K562 (cell line): ENCODE data around the gene NDUFC2. TPM values are rescaled to one million over a fixed set of nuclear protein-coding genes. Genes with fewer than 3 reads are reported as not detected.

Source experiments
- BRCA1 ChIP-seq, 2 experiments: fragments of 450-650 bp in 1 of 2; sonication (generic) in 1 of 2; formaldehyde crosslinking in 1 of 2; IDR thresholded peaks; 2 replicates each; pipeline versions ENCODE4 v1.5.0 to v1.6.1; 2017 to 2020; ENCODE audit warnings: mild to moderate bottlenecking in 1 of 2, missing genetic modification reagents in 1 of 2
- GTF2F1 ChIP-seq: IDR thresholded peaks from 2 replicates; pipeline ENCODE4 v1.6.1; 2011; ENCODE audit warnings: low read depth, low read length, improper control_type of control experiment
- HOMEZ ChIP-seq: fragments of 250-450 bp; sonication (Bioruptor Pico); IDR thresholded peaks from 2 replicates; pipeline ENCODE4 v1.4.0; 2020; ENCODE audit warnings: mild to moderate bottlenecking, moderate library complexity
- NFYB ChIP-seq: IDR thresholded peaks from 2 replicates; pipeline ENCODE4 v1.6.1; 2011; ENCODE audit warnings: mild to moderate bottlenecking, moderate library complexity; ENCODE audit not compliant: insufficient read length; ENCODE audit errors: extremely low read depth
- POLR2G ChIP-seq: fragments of 200-400 bp; formaldehyde crosslinking; IDR thresholded peaks from 2 replicates; pipeline ENCODE4 v1.6.1; 2017; ENCODE audit warnings: low read depth, mild to moderate bottlenecking, antibody characterized with exemption, low read length, moderate library complexity
- PRPF4 ChIP-seq: fragments of 200-400 bp; formaldehyde crosslinking; IDR thresholded peaks from one replicate; pipeline ENCODE4 v1.6.1; 2017; ENCODE audit warnings: low read length, low read depth, mild to moderate bottlenecking; ENCODE audit not compliant: insufficient read depth, poor library complexity, severe bottlenecking
- RB1 ChIP-seq: fragments of 450-650 bp; IDR thresholded peaks from 2 replicates; pipeline ENCODE4 v1.6.1; 2017; ENCODE audit warnings: low read depth, mild to moderate bottlenecking
- SIN3A ChIP-seq, 2 experiments: fragments of 150-350 bp in 1 of 2; IDR thresholded peaks; 2 replicates each; pipeline ENCODE4 v1.6.1; 2011 to 2016; ENCODE audit warnings: borderline replicate concordance in 2 of 2, low read depth in 2 of 2, low read length in 2 of 2, mild to moderate bottlenecking in 2 of 2, moderate library complexity in 2 of 2; ENCODE audit not compliant: control insufficient read depth in 1 of 2
- SRSF3 ChIP-seq: fragments of 200-400 bp; formaldehyde crosslinking; IDR thresholded peaks from 2 replicates; pipeline ENCODE4 v1.6.1; 2016; ENCODE audit warnings: mild to moderate bottlenecking, low read length, moderate library complexity; ENCODE audit not compliant: insufficient read depth
- polyA plus RNA-seq, 8 experiments: library from polyadenylated mRNA; depleted of rRNA in 4 of 8; stranded (reverse) in 5 of 8; unstranded in 3 of 8; fragments of >200 nt; fragmentation: Nextera tagmentation in 2 of 8; fragmentation: Illumina TruSeq in 1 of 8; extraction: Ambion mirVana in 2 of 8; extraction: Trizol in 1 of 8; gene quantifications; 2 replicates each; pipeline versions ENCODE4 v1.2.1 to v1.2.3, GENCODE V29; 2011 to 2014; ENCODE audit warnings: inconsistent platforms in 1 of 8, missing spikeins in 1 of 8
- total RNA-seq, 7 experiments: library from RNA; depleted of rRNA in 6 of 7; stranded (reverse); fragments of >200 nt in 6 of 7; fragmentation: Illumina TruSeq in 2 of 7; extraction: Trizol in 2 of 7; gene quantifications; 2 replicates each; pipeline versions ENCODE4 v1.2.1 to v1.2.3, GENCODE V29; 2011 to 2021; ENCODE audit warnings: low replicate concordance in 1 of 7
- TF ChIP-seq, protein P1 (sequence below): fragments of 450-650 bp; IDR thresholded peaks from 2 replicates; pipeline ENCODE4 v1.6.1; 2016; ENCODE audit warnings: mild to moderate bottlenecking, moderate library complexity
- TF ChIP-seq, protein P2 (sequence below): fragments of 250-450 bp; sonication (Bioruptor Pico); IDR thresholded peaks from 2 replicates; pipeline ENCODE4 v1.5.0; 2021; ENCODE audit warnings: mild to moderate bottlenecking, borderline replicate concordance

Gene NDUFC2
- total and polyA plus RNA-seq, 9 of the 15 experiments (the other 6 are each of a cell fraction or from before 2014, with no cell fraction given) = 168 to 1,119 (median 442) TPM

DNA sequence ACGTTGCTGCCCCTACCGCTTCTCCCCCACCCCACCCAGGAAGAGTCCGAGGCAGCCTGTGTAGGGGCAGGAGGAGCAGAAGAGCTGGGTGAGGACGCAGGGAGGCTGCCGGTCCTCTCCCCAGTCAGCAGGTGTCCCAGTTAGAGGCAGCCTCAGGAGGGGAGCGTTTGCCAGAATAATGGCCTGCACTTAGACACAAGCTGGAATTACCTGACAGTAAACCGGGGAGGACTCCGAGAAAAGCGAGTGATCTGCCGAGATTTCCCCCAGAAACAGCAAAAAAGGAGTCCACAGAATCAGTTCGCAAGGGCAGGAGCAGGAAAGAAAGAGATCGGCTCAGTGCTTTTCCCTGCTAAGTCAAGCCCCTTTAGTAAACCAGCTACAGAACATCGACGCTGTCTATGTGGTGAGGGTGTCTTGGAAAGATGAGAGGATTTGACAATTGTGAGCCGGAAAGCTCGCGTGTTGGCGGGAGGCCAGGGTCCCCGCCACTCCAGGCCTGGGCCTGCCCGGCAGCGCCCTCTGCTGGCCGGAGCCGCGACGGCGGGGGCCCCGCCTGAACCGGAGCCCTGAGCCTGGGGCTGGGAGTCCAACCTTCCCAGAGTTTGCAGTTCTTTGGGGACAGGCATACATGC is 33.7 kb downstream of the NDUFC2 start (continued):
- TF ChIP-seq, protein P1, sequence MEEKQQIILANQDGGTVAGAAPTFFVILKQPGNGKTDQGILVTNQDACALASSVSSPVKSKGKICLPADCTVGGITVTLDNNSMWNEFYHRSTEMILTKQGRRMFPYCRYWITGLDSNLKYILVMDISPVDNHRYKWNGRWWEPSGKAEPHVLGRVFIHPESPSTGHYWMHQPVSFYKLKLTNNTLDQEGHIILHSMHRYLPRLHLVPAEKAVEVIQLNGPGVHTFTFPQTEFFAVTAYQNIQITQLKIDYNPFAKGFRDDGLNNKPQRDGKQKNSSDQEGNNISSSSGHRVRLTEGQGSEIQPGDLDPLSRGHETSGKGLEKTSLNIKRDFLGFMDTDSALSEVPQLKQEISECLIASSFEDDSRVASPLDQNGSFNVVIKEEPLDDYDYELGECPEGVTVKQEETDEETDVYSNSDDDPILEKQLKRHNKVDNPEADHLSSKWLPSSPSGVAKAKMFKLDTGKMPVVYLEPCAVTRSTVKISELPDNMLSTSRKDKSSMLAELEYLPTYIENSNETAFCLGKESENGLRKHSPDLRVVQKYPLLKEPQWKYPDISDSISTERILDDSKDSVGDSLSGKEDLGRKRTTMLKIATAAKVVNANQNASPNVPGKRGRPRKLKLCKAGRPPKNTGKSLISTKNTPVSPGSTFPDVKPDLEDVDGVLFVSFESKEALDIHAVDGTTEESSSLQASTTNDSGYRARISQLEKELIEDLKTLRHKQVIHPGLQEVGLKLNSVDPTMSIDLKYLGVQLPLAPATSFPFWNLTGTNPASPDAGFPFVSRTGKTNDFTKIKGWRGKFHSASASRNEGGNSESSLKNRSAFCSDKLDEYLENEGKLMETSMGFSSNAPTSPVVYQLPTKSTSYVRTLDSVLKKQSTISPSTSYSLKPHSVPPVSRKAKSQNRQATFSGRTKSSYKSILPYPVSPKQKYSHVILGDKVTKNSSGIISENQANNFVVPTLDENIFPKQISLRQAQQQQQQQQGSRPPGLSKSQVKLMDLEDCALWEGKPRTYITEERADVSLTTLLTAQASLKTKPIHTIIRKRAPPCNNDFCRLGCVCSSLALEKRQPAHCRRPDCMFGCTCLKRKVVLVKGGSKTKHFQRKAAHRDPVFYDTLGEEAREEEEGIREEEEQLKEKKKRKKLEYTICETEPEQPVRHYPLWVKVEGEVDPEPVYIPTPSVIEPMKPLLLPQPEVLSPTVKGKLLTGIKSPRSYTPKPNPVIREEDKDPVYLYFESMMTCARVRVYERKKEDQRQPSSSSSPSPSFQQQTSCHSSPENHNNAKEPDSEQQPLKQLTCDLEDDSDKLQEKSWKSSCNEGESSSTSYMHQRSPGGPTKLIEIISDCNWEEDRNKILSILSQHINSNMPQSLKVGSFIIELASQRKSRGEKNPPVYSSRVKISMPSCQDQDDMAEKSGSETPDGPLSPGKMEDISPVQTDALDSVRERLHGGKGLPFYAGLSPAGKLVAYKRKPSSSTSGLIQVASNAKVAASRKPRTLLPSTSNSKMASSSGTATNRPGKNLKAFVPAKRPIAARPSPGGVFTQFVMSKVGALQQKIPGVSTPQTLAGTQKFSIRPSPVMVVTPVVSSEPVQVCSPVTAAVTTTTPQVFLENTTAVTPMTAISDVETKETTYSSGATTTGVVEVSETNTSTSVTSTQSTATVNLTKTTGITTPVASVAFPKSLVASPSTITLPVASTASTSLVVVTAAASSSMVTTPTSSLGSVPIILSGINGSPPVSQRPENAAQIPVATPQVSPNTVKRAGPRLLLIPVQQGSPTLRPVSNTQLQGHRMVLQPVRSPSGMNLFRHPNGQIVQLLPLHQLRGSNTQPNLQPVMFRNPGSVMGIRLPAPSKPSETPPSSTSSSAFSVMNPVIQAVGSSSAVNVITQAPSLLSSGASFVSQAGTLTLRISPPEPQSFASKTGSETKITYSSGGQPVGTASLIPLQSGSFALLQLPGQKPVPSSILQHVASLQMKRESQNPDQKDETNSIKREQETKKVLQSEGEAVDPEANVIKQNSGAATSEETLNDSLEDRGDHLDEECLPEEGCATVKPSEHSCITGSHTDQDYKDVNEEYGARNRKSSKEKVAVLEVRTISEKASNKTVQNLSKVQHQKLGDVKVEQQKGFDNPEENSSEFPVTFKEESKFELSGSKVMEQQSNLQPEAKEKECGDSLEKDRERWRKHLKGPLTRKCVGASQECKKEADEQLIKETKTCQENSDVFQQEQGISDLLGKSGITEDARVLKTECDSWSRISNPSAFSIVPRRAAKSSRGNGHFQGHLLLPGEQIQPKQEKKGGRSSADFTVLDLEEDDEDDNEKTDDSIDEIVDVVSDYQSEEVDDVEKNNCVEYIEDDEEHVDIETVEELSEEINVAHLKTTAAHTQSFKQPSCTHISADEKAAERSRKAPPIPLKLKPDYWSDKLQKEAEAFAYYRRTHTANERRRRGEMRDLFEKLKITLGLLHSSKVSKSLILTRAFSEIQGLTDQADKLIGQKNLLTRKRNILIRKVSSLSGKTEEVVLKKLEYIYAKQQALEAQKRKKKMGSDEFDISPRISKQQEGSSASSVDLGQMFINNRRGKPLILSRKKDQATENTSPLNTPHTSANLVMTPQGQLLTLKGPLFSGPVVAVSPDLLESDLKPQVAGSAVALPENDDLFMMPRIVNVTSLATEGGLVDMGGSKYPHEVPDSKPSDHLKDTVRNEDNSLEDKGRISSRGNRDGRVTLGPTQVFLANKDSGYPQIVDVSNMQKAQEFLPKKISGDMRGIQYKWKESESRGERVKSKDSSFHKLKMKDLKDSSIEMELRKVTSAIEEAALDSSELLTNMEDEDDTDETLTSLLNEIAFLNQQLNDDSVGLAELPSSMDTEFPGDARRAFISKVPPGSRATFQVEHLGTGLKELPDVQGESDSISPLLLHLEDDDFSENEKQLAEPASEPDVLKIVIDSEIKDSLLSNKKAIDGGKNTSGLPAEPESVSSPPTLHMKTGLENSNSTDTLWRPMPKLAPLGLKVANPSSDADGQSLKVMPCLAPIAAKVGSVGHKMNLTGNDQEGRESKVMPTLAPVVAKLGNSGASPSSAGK = no peak
- TF ChIP-seq GTF2F1 (no peak), SIN3A (IDR thresholded peaks at IDR 0.05; ENCODE audit: borderline replicate concordance in 2 of 2, control insufficient read depth in 1 of 2, low read depth in 2 of 2, low read length in 2 of 2) (no peak), NFYB (no peak), HOMEZ (CRISPR knock-in tag) (no peak), PRPF4 (no peak), RB1 (peak; percentile 94), POLR2G (0 out of 2 replicates have a peak, but pooled peaks have one; percentile 16), SRSF3 (no peak), BRCA1 (IDR thresholded peaks at IDR 0.05) (no peak), BRCA1 (CRISPR knock-in tag; IDR thresholded peaks at IDR 0.05) (no peak)
- TF ChIP-seq, protein P2, sequence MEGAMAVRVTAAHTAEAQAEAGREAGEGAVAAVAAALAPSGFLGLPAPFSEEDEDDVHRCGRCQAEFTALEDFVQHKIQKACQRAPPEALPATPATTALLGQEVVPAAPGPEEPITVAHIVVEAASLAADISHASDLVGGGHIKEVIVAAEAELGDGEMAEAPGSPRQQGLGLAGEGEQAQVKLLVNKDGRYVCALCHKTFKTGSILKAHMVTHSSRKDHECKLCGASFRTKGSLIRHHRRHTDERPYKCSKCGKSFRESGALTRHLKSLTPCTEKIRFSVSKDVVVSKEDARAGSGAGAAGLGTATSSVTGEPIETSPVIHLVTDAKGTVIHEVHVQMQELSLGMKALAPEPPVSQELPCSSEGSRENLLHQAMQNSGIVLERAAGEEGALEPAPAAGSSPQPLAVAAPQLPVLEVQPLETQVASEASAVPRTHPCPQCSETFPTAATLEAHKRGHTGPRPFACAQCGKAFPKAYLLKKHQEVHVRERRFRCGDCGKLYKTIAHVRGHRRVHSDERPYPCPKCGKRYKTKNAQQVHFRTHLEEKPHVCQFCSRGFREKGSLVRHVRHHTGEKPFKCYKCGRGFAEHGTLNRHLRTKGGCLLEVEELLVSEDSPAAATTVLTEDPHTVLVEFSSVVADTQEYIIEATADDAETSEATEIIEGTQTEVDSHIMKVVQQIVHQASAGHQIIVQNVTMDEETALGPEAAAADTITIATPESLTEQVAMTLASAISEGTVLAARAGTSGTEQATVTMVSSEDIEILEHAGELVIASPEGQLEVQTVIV (CRISPR knock-in tag) = no peak
